Neuronal stem cell (in vitro differentiated cells): ENCODE measurements around the gene ZBTB24.
A peak's percentile ranks its signal among the peaks of the same experiment; 100 is the strongest.

Experiments
- DNase-seq: peaks from one replicate; pipeline ENCODE4 v3.0.0-alpha.2; 2013; ENCODE audit warnings: low spot score
- H2AFZ ChIP-seq: one replicate; pipeline ENCODE4 v1.6.1; 2013; ENCODE audit warnings: mild to moderate bottlenecking, low read length, inconsistent platforms
- H2AK5ac ChIP-seq: 2 replicates; pipeline ENCODE4 v1.6.1; 2013; ENCODE audit warnings: low read depth, mild to moderate bottlenecking, inconsistent platforms, low read length, moderate library complexity, mixed read lengths
- H2BK120ac ChIP-seq: 2 replicates; pipeline ENCODE4 v1.6.1; 2013; ENCODE audit warnings: low read depth, mild to moderate bottlenecking, inconsistent platforms, low read length, moderate library complexity, mixed read lengths
- H2BK12ac ChIP-seq: one replicate; pipeline ENCODE4 v1.6.1; 2013; ENCODE audit warnings: low read length, inconsistent platforms
- H2BK15ac ChIP-seq: 2 replicates; pipeline ENCODE4 v1.6.1; 2013; ENCODE audit warnings: mild to moderate bottlenecking, low read length, inconsistent platforms, mixed read lengths
- H2BK5ac ChIP-seq: one replicate; pipeline ENCODE4 v1.6.1; 2013; ENCODE audit warnings: inconsistent platforms, mild to moderate bottlenecking, low read length, moderate library complexity
- H3K14ac ChIP-seq: one replicate; pipeline ENCODE4 v1.6.1; 2013; ENCODE audit warnings: low read length, inconsistent platforms
- H3K18ac ChIP-seq: 2 replicates; pipeline ENCODE4 v1.6.1; 2013; ENCODE audit warnings: low read length, inconsistent platforms
- H3K23ac ChIP-seq: 2 replicates; pipeline ENCODE4 v1.6.1; 2013; ENCODE audit warnings: low read depth, mild to moderate bottlenecking, mixed read lengths, low read length, inconsistent platforms; ENCODE audit not compliant: poor library complexity
- H3K27ac ChIP-seq: replicated peaks from 3 replicates; pipeline ENCODE4 v1.5.1; 2013; ENCODE audit warnings: low read length, inconsistent platforms
- H3K27me3 ChIP-seq, 3 experiments: 2 replicates each; pipeline ENCODE4 v1.6.1; 2013; ENCODE audit warnings: low read length in 3 of 3, mild to moderate bottlenecking in 2 of 3, inconsistent platforms in 1 of 3, low read depth in 1 of 3, mixed read lengths in 1 of 3, moderate library complexity in 1 of 3; ENCODE audit not compliant: control insufficient read depth in 3 of 3, insufficient read depth in 3 of 3
- H3K36me3 ChIP-seq, 2 donors: replicated peaks in 1 of 2; 2 replicates each; pipeline ENCODE4 v1.6.1; 2013; ENCODE audit warnings: low read length in 2 of 2; ENCODE audit not compliant: control insufficient read depth in 2 of 2, insufficient read depth in 2 of 2
- H3K4ac ChIP-seq: 2 replicates; pipeline ENCODE4 v1.6.1; 2013; ENCODE audit warnings: inconsistent platforms, mild to moderate bottlenecking, low read length, moderate library complexity
- H3K4me1 ChIP-seq, 2 donors: 1 replicate in 1 of 2; 2 replicates in 1 of 2; pipeline ENCODE4 v1.6.1; 2013; ENCODE audit warnings: low read length in 2 of 2, low read depth in 1 of 2; ENCODE audit not compliant: control insufficient read depth in 2 of 2, insufficient read depth in 1 of 2
- H3K4me2 ChIP-seq: one replicate; pipeline ENCODE4 v1.6.1; 2013; ENCODE audit warnings: mild to moderate bottlenecking, low read length, inconsistent platforms; ENCODE audit not compliant: insufficient read depth, poor library complexity, severe bottlenecking
- H3K4me3 ChIP-seq, 2 donors: 2 replicates each; pipeline ENCODE4 v1.5.1; 2013; ENCODE audit warnings: low read length in 2 of 2, mild to moderate bottlenecking in 2 of 2, inconsistent platforms in 1 of 2, moderate library complexity in 1 of 2
- H3K79me1 ChIP-seq: one replicate; pipeline ENCODE4 v1.6.1; 2013; ENCODE audit warnings: low read depth, mild to moderate bottlenecking, inconsistent platforms, low read length, moderate library complexity
- H3K9ac ChIP-seq: one replicate; pipeline ENCODE4 v1.6.1; 2013; ENCODE audit warnings: mild to moderate bottlenecking, low read depth, low read length, inconsistent platforms; ENCODE audit not compliant: poor library complexity
- H3K9me3 ChIP-seq, 2 donors: replicated peaks in 1 of 2; 2 replicates each; pipeline versions ENCODE3 to v1.6.1; 2013; ENCODE audit warnings: low read length in 2 of 2, mild to moderate bottlenecking in 2 of 2, inconsistent platforms in 1 of 2, low read depth in 1 of 2, mixed read lengths in 1 of 2, moderate library complexity in 1 of 2; ENCODE audit not compliant: control insufficient read depth in 2 of 2, insufficient read depth in 1 of 2
- H4K8ac ChIP-seq: one replicate; pipeline ENCODE4 v1.6.1; 2013; ENCODE audit warnings: low read depth, mild to moderate bottlenecking, inconsistent platforms, low read length, moderate library complexity
- H4K91ac ChIP-seq: one replicate; pipeline ENCODE4 v1.6.1; 2013; ENCODE audit warnings: low read length, low read depth, mild to moderate bottlenecking, inconsistent platforms; ENCODE audit not compliant: poor library complexity
- WGBS, 2 donors: extraction: QIAGEN DNeasy Blood & Tissue Kit; methylation state at CpG; one replicate each; pipeline ENCODE4 v1.1.7; 2013; ENCODE audit warnings: missing lambda C conversion rate in 2 of 2, mixed read lengths in 1 of 2; ENCODE audit not compliant: insufficient read length in 2 of 2, insufficient replicate concordance in 1 of 2; ENCODE audit errors: extremely low coverage in 2 of 2; 5-methylcytosine and 5-hydroxymethylcytosine counted together

Gene ZBTB24

DNA sequence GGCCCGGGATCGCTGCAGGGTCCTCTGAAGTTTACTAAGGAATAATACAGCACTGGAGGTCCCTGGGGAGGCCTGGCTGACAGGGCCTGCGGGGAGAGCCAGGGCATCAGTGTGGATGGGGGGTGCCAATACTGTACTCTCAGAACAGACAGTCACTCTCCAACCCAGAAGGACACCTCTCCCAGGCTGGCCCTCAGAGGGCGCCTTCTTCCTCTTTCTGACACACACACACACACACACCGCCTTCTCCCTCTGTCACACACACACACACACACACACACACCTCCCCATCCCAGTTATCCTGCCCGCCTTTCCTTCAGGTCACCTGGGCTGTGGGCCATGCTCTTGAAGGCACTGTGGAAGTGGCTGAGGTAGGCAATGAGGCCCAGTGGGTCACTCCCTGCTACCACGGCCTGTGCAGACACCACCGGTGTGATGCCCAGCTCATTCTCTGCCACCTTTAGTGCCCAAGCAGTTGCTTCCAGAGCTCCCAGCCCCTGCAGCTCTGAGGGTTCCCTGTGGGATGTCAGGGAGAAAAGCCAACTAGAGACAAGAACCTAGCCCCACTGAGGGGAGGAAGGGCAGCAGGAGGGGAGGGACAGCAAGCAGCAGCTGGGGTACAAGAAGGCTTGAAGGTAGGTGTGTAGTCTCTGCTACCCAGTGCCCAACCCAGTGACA is 35.0 kb downstream of the ZBTB24 start:
- Histone ChIP-seq H2BK15ac (no peak overlapping the region), H3K9me3 (no peaks in the 10 kb centered on the region), H3K9ac (no peak overlapping the region), H2AFZ (no peak overlapping the region), H4K91ac (no peak overlapping the region), H3K27ac (no peak overlapping the region), H3K4ac (no peak overlapping the region), H3K14ac (no peak overlapping the region), H4K8ac (no peak overlapping the region), H3K79me1 (no peaks in the 10 kb centered on the region), H3K4me1 (peaks cover 0 to 1% of the 10 kb centered on the region in 2 donors), H3K36me3 (peaks cover 47 to 65% of the 10 kb centered on the region in 2 donors), H3K23ac (no peak overlapping the region), H3K18ac (no peak overlapping the region), H3K4me3 (no peak overlapping the region), H3K27me3 (no peaks in the 10 kb centered on the region), H2BK5ac (no peak overlapping the region), H2AK5ac (no peak overlapping the region), H3K4me2 (no peak overlapping the region), H2BK12ac (no peak overlapping the region), H2BK120ac (no peak overlapping the region)
- no CpG with 5 or more reads among the region's 8 CpGs for WGBS, 2 donors
- DNase-seq: no peak

DNA sequence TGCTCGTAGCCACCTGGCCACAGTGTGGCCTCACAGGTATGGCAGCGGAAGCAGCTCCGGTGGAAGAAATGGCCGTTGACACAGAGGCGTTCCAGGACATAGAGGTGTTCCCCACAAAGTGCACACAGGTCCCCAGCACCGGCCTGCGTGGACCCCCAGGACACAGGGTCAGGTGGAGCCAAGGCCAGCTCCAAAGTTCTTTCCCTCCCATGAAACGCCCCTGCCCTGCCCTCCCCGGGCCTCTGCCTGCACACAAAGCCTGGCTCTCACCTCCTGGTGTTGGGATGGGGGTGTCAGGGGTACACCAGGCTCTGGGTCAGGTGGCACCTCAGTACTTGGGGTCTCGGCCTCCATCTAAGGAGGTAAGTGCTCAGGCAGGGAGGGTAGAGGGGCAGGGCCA is 35.9 kb downstream of the ZBTB24 start:
- peaks cover 52 to 70% of the 10 kb centered on the region in 2 donors for H3K36me3 ChIP-seq
- peak overlapping the region; percentile 43 for H3K14ac ChIP-seq
- no peak overlapping the region for H3K4ac ChIP-seq
- H3K18ac ChIP-seq: no peak overlapping the region
- H3K79me1 ChIP-seq: peaks cover 1% of the 10 kb centered on the region
- H2BK15ac ChIP-seq: no peak overlapping the region
- H2BK12ac ChIP-seq: no peak overlapping the region
- no peak overlapping the region for H2BK120ac ChIP-seq
- no peak overlapping the region for H4K8ac ChIP-seq
- no peak overlapping the region for H3K4me2 ChIP-seq
- H3K27me3 ChIP-seq: no peaks in the 10 kb centered on the region
- no peak overlapping the region for H3K23ac ChIP-seq
- no peak overlapping the region for H3K4me3 ChIP-seq
- no peak overlapping the region for H2AK5ac ChIP-seq
- no peaks in the 10 kb centered on the region for H3K9me3 ChIP-seq
- no CpG with 5 or more reads among the region's 10 CpGs for WGBS, 2 donors
- H2BK5ac ChIP-seq: no peak overlapping the region
- DNase-seq: no peak
- H4K91ac ChIP-seq: no peak overlapping the region
- peaks cover 0 to 2% of the 10 kb centered on the region in 2 donors for H3K4me1 ChIP-seq
- H2AFZ ChIP-seq: no peak overlapping the region
- H3K27ac ChIP-seq: no peak overlapping the region
- H3K9ac ChIP-seq: no peak overlapping the region

DNA sequence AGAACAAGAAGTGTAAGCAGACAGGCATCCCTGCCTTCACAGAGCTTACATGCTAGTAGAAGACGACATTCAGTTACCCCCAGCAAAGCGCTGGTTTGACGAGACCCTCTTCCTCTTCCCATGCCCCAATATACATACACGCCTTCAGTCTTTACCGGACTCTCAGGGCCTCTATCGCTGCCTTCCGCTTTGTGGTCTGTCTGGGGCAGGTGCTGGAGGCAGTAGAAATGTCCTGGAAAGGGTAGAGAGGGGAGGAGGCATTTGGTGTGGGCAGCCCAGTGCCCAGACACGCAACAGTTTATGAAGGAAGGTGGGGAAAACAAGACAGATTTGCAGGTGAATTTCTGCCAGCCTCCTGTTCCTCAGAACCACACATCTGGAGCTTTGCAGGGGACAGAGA is 36.5 kb downstream of the ZBTB24 start:
- Histone ChIP-seq H3K14ac (no peak overlapping the region), H2BK12ac (no peak overlapping the region), H3K4me1 (peaks cover 3 to 5% of the 10 kb centered on the region in 2 donors), H3K27ac (no peak overlapping the region), H3K4me2 (no peak overlapping the region), H4K8ac (no peak overlapping the region), H4K91ac (no peak overlapping the region), H2BK5ac (no peak overlapping the region), H3K9ac (no peak overlapping the region), H3K9me3 (no peaks in the 10 kb centered on the region), H3K18ac (no peak overlapping the region), H2AFZ (no peak overlapping the region), H3K79me1 (peaks cover 3% of the 10 kb centered on the region), H3K27me3 (no peaks in the 10 kb centered on the region), H3K4ac (no peak overlapping the region), H3K4me3 (no peak overlapping the region), H3K36me3 (peaks cover 47 to 65% of the 10 kb centered on the region in 2 donors), H3K23ac (no peak overlapping the region), H2AK5ac (no peak overlapping the region), H2BK120ac (no peak overlapping the region), H2BK15ac (no peak overlapping the region)
- WGBS, 2 donors: no CpG with 5 or more reads among the region's 8 CpGs
- DNase-seq: no peak

DNA sequence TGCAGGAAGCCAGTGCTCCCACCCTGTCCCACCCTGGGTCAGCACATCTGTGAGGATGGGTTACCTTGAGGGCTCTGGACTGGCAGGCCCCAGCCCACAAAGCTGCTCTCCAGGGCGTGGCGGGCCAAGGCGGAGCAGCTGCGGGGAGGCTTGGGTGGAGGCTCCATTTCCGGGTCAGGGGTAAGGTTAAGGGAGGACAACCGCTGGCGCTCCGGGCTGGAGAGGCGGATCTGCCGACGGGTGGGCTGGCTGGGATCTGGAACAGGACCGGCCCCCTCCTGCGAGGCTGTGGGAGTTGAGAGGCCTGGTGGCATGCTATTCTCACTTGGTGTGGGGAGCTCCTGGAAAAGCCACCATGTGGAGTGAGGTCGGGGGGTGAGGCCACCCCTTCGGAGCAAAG is 36.9 kb downstream of the ZBTB24 start:
- H3K14ac ChIP-seq: no peak overlapping the region
- H4K91ac ChIP-seq: no peak overlapping the region
- no peak overlapping the region for H2BK5ac ChIP-seq
- no peak overlapping the region for H3K4ac ChIP-seq
- no CpG with 5 or more reads among the region's 15 CpGs for WGBS, 2 donors
- H3K4me1 ChIP-seq: peaks cover 6 to 7% of the 10 kb centered on the region in 2 donors
- no peak overlapping the region for H3K27ac ChIP-seq
- H3K27me3 ChIP-seq: no peaks in the 10 kb centered on the region
- H3K18ac ChIP-seq: no peak overlapping the region
- H3K9me3 ChIP-seq: no peaks in the 10 kb centered on the region
- no peak for DNase-seq
- no peak overlapping the region for H2BK15ac ChIP-seq
- no peak overlapping the region for H3K23ac ChIP-seq
- H4K8ac ChIP-seq: no peak overlapping the region
- no peak overlapping the region for H2BK120ac ChIP-seq
- H2BK12ac ChIP-seq: no peak overlapping the region
- H3K36me3 ChIP-seq: peaks cover 45 to 62% of the 10 kb centered on the region in 2 donors
- H3K79me1 ChIP-seq: peaks cover 3% of the 10 kb centered on the region
- H3K4me3 ChIP-seq: no peak overlapping the region
- no peak overlapping the region for H2AFZ ChIP-seq
- H3K9ac ChIP-seq: no peak overlapping the region
- H2AK5ac ChIP-seq: no peak overlapping the region
- no peak overlapping the region for H3K4me2 ChIP-seq
